Adrenal gland (tissue), 12 donors: ENCODE results near the gene HYAL2. TPM values are rescaled to one million over a fixed set of nuclear protein-coding genes. Genes with fewer than 3 reads are reported as not detected.

Source experiments
- DNase-seq, 7 donors: peaks; one replicate each; pipeline ENCODE4 v3.0.0-alpha.2; 2019 to 2020
- H3K27ac ChIP-seq, 5 donors: fragments of 200-600 bp; sonication (generic) in 4 of 5; 1 replicate in 3 of 5; 2 replicates in 2 of 5; pipeline versions ENCODE4 v1.5.1 to v1.8.0; 2016 to 2020; ENCODE audit warnings: mild to moderate bottlenecking in 1 of 5
- H3K27me3 ChIP-seq: fragments of 200-600 bp; 2 replicates; pipeline ENCODE4 v1.8.0; 2021
- H3K36me3 ChIP-seq, 2 donors: fragments of 200-600 bp; replicated peaks in 1 of 2; 1 replicate in 1 of 2; 2 replicates in 1 of 2; pipeline versions ENCODE4 v1.5.1 to v1.8.0; 2018 to 2022
- H3K4me1 ChIP-seq, 2 donors: fragments of 200-600 bp; replicated peaks in 1 of 2; 1 replicate in 1 of 2; 2 replicates in 1 of 2; pipeline versions ENCODE4 v1.5.1 to v1.8.0; 2018 to 2021
- H3K4me3 ChIP-seq, 4 donors: fragments of 200-600 bp; sonication (generic) in 3 of 4; one replicate each; pipeline ENCODE4 v1.5.1; 2016 to 2018
- H3K9me3 ChIP-seq, 3 donors: fragments of 200-600 bp; sonication (generic) in 1 of 3; replicated peaks in 1 of 3; 1 replicate in 2 of 3; 2 replicates in 1 of 3; pipeline versions ENCODE4 v1.5.1 to v1.8.0; 2016 to 2021
- POLR2A ChIP-seq, 2 donors: fragments of 450-650 bp; IDR thresholded peaks; one replicate each; pipeline ENCODE4 v1.6.1; 2017; ENCODE audit warnings: antibody characterized with exemption in 2 of 2, mild to moderate bottlenecking in 2 of 2, moderate library complexity in 1 of 2
- WGBS, 4 donors: extraction: QIAGEN DNeasy Blood & Tissue Kit in 2 of 4; methylation state at CpG; one replicate each; pipeline versions ENCODE4 v1.1.5 to v1.1.7; 2013 to 2017; 5-methylcytosine and 5-hydroxymethylcytosine counted together
- intact Hi-C, 2 donors: fragments of 100-400 bp; cut with DNase I; formaldehyde crosslinking; loops; one replicate each; pipeline versions ENCODE4 v1.14.1 to v1.15.0; 2022 to 2023
- polyA plus RNA-seq, 3 donors: library from polyadenylated mRNA; stranded (reverse); fragments of 200-250 nt in 2 of 3; fragments of 350-450 nt in 1 of 3; fragmentation: Illumina TruSeq in 1 of 3; extraction: RNeasy Lipid Tissue Mini Kit (QIAGEN cat#74804) in 1 of 3; gene quantifications; one replicate each; pipeline ENCODE4 v1.2.3, GENCODE V29; 2013 to 2014
- total RNA-seq, 9 donors: library from RNA; depleted of rRNA in 4 of 9; stranded (reverse); fragments of >200 nt in 4 of 9; fragments of 120-200 nt in 1 of 9; fragmentation: NEBNext Ultra II Directional in 1 of 9; extraction: Animal tissue kit (Norgen Biotek cat#: 25700) in 1 of 9; gene quantifications; one replicate each; pipeline versions ENCODE4 v1.1.0 to v1.2.4, GENCODE V29; 2013 to 2023
- TF ChIP-seq, protein P1 (sequence below), 6 experiments: fragments of 450-650 bp in 4 of 6; fragments of 200-600 bp in 2 of 6; sonication (generic) in 1 of 6; IDR thresholded peaks; 1 replicate in 5 of 6; 2 replicates in 1 of 6; pipeline versions ENCODE4 v1.5.1 to v1.8.0; 2016 to 2021; ENCODE audit warnings: antibody characterized with exemption in 6 of 6, mild to moderate bottlenecking in 2 of 6, moderate library complexity in 1 of 6
- donor health status: healthy with polysubstance abuse.
- donor health status: Bipolar disorder and iron deficiency.
- donor health status: DM: yes; HTN: yes; CAD: no.
- donor health status: DM: no; HTN: no; CAD: no.
- donor health status: DM: no; HTN: no; CAD: no.
- donor health status: DM: yes; HTN: yes; CAD: no.

The HYAL2 gene
- total and polyA plus RNA-seq, 12 donors = 28.0 to 186 (median 99.8) TPM

GRCh38 chr3:50303013-50303815 is 19.3 kb downstream of the HYAL2 start, which contains the start of gene HYAL1:
HYAL1 (minus strand) TSS chr3:50303574; CDS start chr3:50302956, 618 bp downstream.
- Histone ChIP-seq H3K27me3 (no peaks in the 10 kb centered on the region), H3K27ac (peak within 1 kb of the TSS; percentile 60 to 86 (median 74)), H3K4me3 (peak within 1 kb of the TSS in 2 of 4 donors; percentile 14 to 35), H3K9me3 (no peaks in the 10 kb centered on the region), H3K36me3 (no peaks in the 10 kb centered on the region), H3K4me1 (peaks cover 26 to 44% of the 10 kb centered on the region in 2 donors)
- intact Hi-C loops = no loop called here
- DNase-seq = peak; percentile 77 to 90 (median 88)
- 41 to 57% (median 50%) methylated on average over 1 to 14 of the region's 14 CpGs for WGBS, 4 donors
- TF ChIP-seq, protein P1, sequence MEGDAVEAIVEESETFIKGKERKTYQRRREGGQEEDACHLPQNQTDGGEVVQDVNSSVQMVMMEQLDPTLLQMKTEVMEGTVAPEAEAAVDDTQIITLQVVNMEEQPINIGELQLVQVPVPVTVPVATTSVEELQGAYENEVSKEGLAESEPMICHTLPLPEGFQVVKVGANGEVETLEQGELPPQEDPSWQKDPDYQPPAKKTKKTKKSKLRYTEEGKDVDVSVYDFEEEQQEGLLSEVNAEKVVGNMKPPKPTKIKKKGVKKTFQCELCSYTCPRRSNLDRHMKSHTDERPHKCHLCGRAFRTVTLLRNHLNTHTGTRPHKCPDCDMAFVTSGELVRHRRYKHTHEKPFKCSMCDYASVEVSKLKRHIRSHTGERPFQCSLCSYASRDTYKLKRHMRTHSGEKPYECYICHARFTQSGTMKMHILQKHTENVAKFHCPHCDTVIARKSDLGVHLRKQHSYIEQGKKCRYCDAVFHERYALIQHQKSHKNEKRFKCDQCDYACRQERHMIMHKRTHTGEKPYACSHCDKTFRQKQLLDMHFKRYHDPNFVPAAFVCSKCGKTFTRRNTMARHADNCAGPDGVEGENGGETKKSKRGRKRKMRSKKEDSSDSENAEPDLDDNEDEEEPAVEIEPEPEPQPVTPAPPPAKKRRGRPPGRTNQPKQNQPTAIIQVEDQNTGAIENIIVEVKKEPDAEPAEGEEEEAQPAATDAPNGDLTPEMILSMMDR (IDR thresholded peaks at IDR 0.05) = peak in 1 of 6 experiments; percentile 13
- TF ChIP-seq POLR2A (IDR thresholded peaks at IDR 0.05) = peak in 1 of 2 donors; percentile 39

- Histone ChIP-seq H3K27ac (peak overlapping the region in 4 of 5 donors; percentile 68 to 86 (median 76)), H3K27me3 (no peaks in the 10 kb centered on the region), H3K9me3 (no peaks in the 10 kb centered on the region), H3K4me3 (peak overlapping the region in 1 of 4 donors; percentile 35), H3K36me3 (no peaks in the 10 kb centered on the region), H3K4me1 (peaks cover 26 to 48% of the 10 kb centered on the region in 2 donors)
- no peak for TF ChIP-seq POLR2A (IDR thresholded peaks at IDR 0.05)
- TF ChIP-seq, protein P1 (IDR thresholded peaks at IDR 0.05) = no peak
- peak in 3 of 7 donors; percentile 49 to 59 (median 49) for DNase-seq
- intact Hi-C loops = no loop called here
- 78 to 80% (median 79%) methylated on average over 13 to 32 of the region's 32 CpGs for WGBS, 4 donors
Observed at GRCh38 chr3:50302095-50303012, 20.2 kb downstream of the HYAL2 start.

DNA sequence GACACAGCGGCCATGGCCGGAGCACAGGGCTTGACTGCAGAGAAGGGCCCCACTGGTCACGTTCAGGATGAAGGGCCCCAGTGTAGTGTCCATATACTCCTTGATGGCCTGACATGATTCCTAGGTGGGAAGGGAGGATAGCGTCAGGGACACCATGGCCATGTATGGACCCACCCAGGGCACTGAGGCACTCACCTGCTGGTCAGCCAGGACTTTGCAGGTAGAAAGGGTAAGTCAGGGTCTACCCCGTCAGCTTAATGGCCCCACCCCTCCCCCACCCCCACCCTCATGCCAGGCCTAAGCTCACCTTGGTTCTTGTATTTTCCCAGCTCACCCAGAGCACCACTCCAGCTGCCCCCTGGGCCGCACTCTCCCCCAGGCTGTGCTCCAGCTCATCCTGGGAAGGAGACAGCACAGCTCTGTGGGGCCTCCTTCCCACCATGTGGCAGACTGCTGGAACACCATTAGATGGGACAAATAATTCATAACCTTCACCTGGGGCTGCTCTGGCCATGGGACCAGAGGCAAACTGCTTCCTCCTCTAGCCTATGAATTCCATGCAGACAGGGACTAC is 21.8 kb downstream of the HYAL2 start:
- Histone ChIP-seq H3K4me3 (no peak overlapping the region), H3K27ac (peak overlapping the region in 4 of 5 donors; percentile 91 to 95 (median 94)), H3K36me3 (no peaks in the 10 kb centered on the region), H3K27me3 (no peaks in the 10 kb centered on the region), H3K9me3 (no peaks in the 10 kb centered on the region), H3K4me1 (peaks cover 26 to 48% of the 10 kb centered on the region in 2 donors)
- intact Hi-C loops = no loop called here
- TF ChIP-seq POLR2A (IDR thresholded peaks at IDR 0.05) = no peak
- TF ChIP-seq, protein P1 (IDR thresholded peaks at IDR 0.05) = no peak
- DNase-seq = peak in 1 of 7 donors; percentile 37
- WGBS, 4 donors = 78 to 95% (median 94%) methylated on average over 5 to 6 of the region's 6 CpGs
